Aorta (tissue), 5 donors: Measurements from ENCODE around the gene KLHL3. TPM values are rescaled to one million over a fixed set of nuclear protein-coding genes. Genes with fewer than 3 reads are reported as not detected.

Source experiments
- ATAC-seq: fragments of 200-7000 bp; cut with Tn5 transposase; one replicate; pipeline ENCODE4 v1.9.1; 2022; ENCODE audit warnings: moderate library complexity; ENCODE audit not compliant: low FRiP score
- DNase-seq, 2 donors: peaks; one replicate each; pipeline ENCODE4 v3.0.0-alpha.2; 2020
- H3K27ac ChIP-seq, 2 donors: one replicate each; pipeline ENCODE4 v1.5.1; 2013; ENCODE audit warnings: low read length in 2 of 2, mild to moderate bottlenecking in 2 of 2, moderate library complexity in 2 of 2, control low read depth in 1 of 2, inconsistent platforms in 1 of 2, low read depth in 1 of 2
- H3K27me3 ChIP-seq, 2 donors: one replicate each; pipeline ENCODE4 v1.6.1; 2013; ENCODE audit warnings: control low read depth in 1 of 2, low read length in 1 of 2, mild to moderate bottlenecking in 1 of 2, moderate library complexity in 1 of 2; ENCODE audit not compliant: insufficient read depth in 2 of 2, control insufficient read depth in 1 of 2
- H3K36me3 ChIP-seq, 2 donors: one replicate each; pipeline ENCODE4 v1.6.1; 2013; ENCODE audit warnings: control low read depth in 1 of 2, low read length in 1 of 2, mild to moderate bottlenecking in 1 of 2; ENCODE audit not compliant: insufficient read depth in 2 of 2, control insufficient read depth in 1 of 2
- H3K4me1 ChIP-seq, 2 donors: one replicate each; pipeline ENCODE4 v1.6.1; 2013; ENCODE audit warnings: low read length in 2 of 2, control low read depth in 1 of 2, mild to moderate bottlenecking in 1 of 2, moderate library complexity in 1 of 2; ENCODE audit not compliant: insufficient read depth in 2 of 2, control insufficient read depth in 1 of 2
- H3K4me3 ChIP-seq, 2 donors: one replicate each; pipeline ENCODE4 v1.5.1; 2013; ENCODE audit warnings: low read length in 2 of 2, control low read depth in 1 of 2, mild to moderate bottlenecking in 1 of 2
- H3K9me3 ChIP-seq: one replicate; pipeline ENCODE4 v1.6.1; 2013; ENCODE audit warnings: mild to moderate bottlenecking, low read length; ENCODE audit not compliant: control insufficient read depth
- WGBS, 2 donors: extraction: QIAGEN DNeasy Blood & Tissue Kit; methylation state at CpG; one replicate each; pipeline ENCODE4 v1.1.7; 2013; 5-methylcytosine and 5-hydroxymethylcytosine counted together
- intact Hi-C, 2 donors: fragments of 100-400 bp; cut with DNase I; formaldehyde crosslinking; loops; one replicate each; pipeline versions ENCODE4 v1.14.2 to v1.15.0; 2022
- polyA plus RNA-seq, 2 donors: library from polyadenylated mRNA; stranded (reverse); fragments of 200-250 nt; gene quantifications; one replicate each; pipeline ENCODE4 v1.2.3, GENCODE V29; 2013
- total RNA-seq, 2 donors: library from RNA; stranded (reverse); fragmentation: NEBNext Ultra II Directional; extraction: Animal tissue kit (Norgen Biotek cat#: 25700); gene quantifications; one replicate each; pipeline ENCODE4 v1.2.1, GENCODE V29; 2021
- donor health status: healthy with polysubstance abuse.
- donor health status: Bipolar disorder and iron deficiency.
- donor health status: DM: no; HTN: no; CAD: no.
- donor health status: DM: no; HTN: no; CAD: no.
- donor health status: DM: yes; HTN: yes; CAD: no.

KLHL3 gene
- total and polyA plus RNA-seq, 4 donors: 0.88 to 38.1 (median 11.9) TPM

DNA sequence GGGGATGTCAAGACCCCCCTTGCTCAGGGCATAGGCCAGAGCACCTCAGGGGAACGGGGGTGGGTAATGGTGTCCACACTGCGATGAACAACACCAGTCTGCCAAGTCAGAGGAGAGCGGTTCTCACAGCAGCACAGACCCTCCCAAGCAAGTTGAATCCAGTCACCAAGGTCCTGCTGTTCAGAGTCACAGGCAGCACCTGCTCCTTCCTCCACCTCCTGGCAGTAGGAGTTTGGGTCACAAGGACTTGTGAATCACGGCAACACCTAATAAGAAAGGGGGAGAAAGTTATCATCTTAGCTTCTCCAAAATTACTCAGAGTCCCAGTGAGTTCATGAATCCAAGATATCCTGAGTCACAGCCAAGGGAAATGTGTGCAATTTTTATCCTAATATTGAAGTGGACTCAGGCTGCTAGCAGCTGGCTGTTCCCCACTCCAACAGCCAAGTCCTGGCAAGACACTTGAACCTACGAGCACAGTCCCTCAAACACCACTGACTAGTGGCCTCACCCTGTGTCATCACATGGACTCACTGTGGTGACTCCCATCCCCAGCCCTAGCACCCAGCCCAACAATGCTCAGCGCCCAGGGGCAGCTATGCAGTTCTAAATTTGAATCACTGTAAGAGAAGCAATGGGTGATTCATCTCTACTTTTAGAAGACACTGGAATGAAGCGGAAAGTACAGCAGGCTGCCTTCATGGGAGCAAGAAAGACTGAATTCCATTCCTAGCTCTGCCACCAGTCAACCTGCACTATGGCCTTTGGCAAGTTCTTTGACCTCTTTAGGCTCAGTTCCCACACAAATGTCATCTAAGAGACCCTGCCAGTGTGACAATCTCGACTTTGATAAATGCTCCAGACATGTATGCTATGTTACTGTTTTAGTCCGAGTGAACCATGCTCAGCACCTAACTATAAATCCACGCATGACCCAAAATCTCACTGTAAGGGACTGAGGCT is 113.7 kb downstream of the KLHL3 start:
- Histone ChIP-seq H3K9me3 (no peaks in the 10 kb centered on the region), H3K27ac (peak overlapping the region; percentile 80 to 99), H3K27me3 (no peaks in the 10 kb centered on the region), H3K4me1 (peaks cover 5 to 15% of the 10 kb centered on the region in 2 donors), H3K4me3 (no peak overlapping the region), H3K36me3 (no peaks in the 10 kb centered on the region)
- ATAC-seq (peak; percentile 86), DNase-seq (peak; percentile 86 to 91)
- intact Hi-C loops: loop anchor here in 1 of 2 donors (10.0 kb wide), 1 partner anchor 203 kb away; no protein-coding TSS in a partner anchor
- 10 to 18% methylated on average over 10 of the region's 10 CpGs for WGBS, 2 donors

DNA sequence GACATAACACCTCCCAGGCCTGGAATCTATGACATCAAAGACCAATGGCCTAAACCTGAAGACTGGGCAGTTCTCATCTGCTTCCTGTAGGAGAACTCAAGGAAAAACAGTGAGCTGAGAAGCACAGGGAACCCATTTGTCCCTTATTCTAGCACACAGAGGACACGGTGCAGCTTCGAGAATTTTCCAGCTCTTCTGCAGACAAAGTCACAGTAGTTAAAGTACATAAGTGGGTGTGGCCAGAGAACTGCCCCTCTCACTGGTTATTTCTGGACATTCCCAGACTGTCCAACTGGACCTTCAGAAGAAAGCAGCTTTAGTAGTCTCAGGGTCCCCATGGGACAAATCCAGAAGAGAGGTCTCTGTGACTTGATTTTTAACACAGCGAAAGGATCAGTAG is 114.6 kb downstream of the KLHL3 start:
- Histone ChIP-seq H3K36me3 (no peaks in the 10 kb centered on the region), H3K9me3 (no peaks in the 10 kb centered on the region), H3K4me3 (no peak overlapping the region), H3K27me3 (no peaks in the 10 kb centered on the region), H3K27ac (peak overlapping the region; percentile 79 to 99), H3K4me1 (peaks cover 5 to 15% of the 10 kb centered on the region in 2 donors)
- intact Hi-C loops: loop anchor here in 1 of 2 donors (10.0 kb wide), 1 partner anchor 203 kb away; no protein-coding TSS in a partner anchor
- DNase-seq: no peak
- no peak for ATAC-seq
- WGBS, 2 donors: 32% methylated on average over 3 of the region's 3 CpGs

DNA sequence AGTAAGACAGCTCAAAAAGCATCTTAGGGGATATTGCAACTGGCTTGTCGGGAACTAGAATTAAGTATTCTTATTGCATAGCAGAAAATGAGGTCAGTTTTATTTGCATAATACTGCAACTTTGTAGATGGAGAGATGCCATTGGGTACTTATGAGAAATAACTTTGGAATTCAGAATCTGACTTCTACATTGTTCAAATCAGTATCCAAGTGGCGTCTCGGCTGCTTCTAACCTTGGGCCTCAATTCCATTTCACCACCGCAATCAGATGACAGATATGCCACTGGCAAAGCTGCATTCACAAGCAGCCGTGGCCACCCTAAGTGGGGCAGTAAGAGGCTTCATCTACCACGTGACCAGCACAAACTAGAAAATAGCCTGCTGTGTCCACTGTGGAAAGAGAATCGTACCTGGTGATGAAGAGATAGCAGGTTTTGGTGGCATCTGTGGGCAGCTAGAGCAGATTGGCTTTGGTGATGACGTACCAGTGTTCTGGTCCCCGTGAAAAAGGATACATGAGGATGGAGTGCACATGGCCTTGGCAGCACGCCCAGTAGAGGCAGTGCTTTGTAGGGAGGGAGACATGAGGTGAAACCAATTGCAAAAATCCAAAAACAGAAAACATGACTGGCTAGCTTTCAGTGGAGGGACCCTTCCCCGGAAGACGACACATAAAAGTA is 116.6 kb downstream of the KLHL3 start:
- ATAC-seq (peak; percentile 31), DNase-seq (peak; percentile 69 to 87)
- intact Hi-C loops: loop anchor here in 1 of 2 donors (10.0 kb wide), 1 partner anchor 305 kb away; no protein-coding TSS in a partner anchor

DNA sequence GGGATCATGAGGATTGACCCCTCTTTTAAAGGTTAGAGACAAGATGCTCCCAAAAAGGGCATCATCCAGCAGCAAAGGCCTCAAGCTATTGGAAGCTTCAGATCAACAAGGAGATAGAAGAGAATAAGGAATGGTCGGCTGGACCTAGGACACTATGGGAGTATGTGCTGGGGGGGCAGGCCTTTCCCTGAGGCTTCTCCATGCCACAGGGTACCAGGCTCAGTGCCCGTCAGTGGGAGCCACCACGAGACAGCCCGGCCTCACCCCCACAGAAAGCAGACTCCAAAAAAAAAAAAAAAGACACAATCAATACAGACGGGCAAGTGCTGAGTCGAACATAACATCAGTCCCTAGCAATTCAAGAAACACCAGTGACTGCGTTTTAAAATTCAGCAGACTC is 117.4 kb downstream of the KLHL3 start:
- Histone ChIP-seq H3K36me3 (no peaks in the 10 kb centered on the region), H3K4me3 (no peak overlapping the region), H3K9me3 (no peaks in the 10 kb centered on the region), H3K27me3 (no peaks in the 10 kb centered on the region), H3K4me1 (peaks cover 5 to 15% of the 10 kb centered on the region in 2 donors), H3K27ac (no peak overlapping the region)
- ATAC-seq (no peak), DNase-seq (no peak)
- intact Hi-C loops: loop anchor here in 1 of 2 donors (10.0 kb wide), 1 partner anchor 304 kb away; no protein-coding TSS in a partner anchor
- 83% methylated on average over 7 of the region's 7 CpGs for WGBS, 2 donors

More for the DNA sequence above, 116.6 kb downstream of the KLHL3 start:
- H3K9me3 ChIP-seq: no peaks in the 10 kb centered on the region
- 12 to 15% methylated on average over 12 of the region's 12 CpGs for WGBS, 2 donors
- peak overlapping the region; percentile 10 to 73 for H3K27ac ChIP-seq
- H3K27me3 ChIP-seq: no peaks in the 10 kb centered on the region
- H3K36me3 ChIP-seq: no peaks in the 10 kb centered on the region
- no peak overlapping the region for H3K4me3 ChIP-seq
- peaks cover 5 to 15% of the 10 kb centered on the region in 2 donors for H3K4me1 ChIP-seq

DNA sequence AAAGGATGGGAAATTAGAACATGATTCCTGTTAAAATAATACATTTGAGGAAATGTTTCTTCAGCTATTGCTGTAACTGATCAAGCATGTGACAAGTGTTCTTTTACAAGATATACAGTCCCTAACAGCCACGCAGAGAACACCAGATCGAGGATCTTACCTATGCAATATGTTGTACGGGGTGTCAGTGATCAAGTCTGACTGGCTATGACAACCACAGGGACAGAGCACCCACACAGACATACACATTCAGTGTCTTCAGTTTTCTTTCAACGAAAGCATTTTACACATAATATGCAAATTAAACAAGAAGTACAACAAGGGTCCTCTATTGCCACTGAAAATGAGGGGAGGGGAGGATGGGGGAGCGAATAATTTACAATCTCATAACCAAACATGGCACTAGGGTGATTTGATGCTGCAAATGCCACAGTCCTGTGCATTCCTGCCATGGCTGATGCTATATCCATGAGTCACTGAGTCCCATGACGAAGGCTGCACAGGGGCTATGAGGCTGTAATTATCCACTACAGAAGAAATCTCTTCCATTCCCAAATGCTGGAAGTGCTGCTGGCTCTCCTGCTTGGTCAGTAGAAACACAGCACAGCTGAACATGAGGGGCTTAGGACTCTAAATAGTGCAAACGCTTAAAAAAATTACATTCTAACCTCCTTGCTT is 118.2 kb downstream of the KLHL3 start:
- intact Hi-C loops: loop anchor here in 1 of 2 donors (10.0 kb wide), 1 partner anchor 303 kb away; no protein-coding TSS in a partner anchor
- no peak for DNase-seq
- Histone ChIP-seq H3K36me3 (no peaks in the 10 kb centered on the region), H3K4me3 (no peak overlapping the region), H3K27ac (no peak overlapping the region), H3K4me1 (peaks cover 5 to 15% of the 10 kb centered on the region in 2 donors), H3K9me3 (no peaks in the 10 kb centered on the region), H3K27me3 (no peaks in the 10 kb centered on the region)
- no peak for ATAC-seq
- 93 to 94% methylated on average over 7 of the region's 7 CpGs for WGBS, 2 donors

DNA sequence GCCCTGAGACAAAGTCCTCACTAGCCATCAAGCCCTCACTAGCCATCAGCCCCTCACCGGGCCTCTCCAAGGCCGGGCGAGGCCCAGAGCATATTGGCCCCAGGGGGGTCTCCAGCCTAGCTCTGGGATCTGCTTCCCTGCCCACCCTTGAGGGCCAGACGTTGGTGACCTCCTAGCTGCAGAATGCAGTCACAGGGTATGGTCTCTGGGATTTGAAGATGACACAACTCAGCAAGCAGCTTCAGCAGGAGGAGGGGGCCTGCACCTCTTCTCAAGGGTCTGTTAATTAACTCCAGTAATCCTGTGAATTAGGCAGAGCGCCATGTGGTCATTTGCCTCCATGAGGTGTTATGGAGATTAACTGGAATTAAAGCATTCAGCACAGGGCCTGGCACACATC is 119.8 kb downstream of the KLHL3 start:
- DNase-seq (no peak), ATAC-seq (no peak)
- 84 to 85% methylated on average over 5 of the region's 5 CpGs for WGBS, 2 donors
- peaks cover 5% of the 10 kb centered on the region in 2 donors for H3K4me1 ChIP-seq
- no peaks in the 10 kb centered on the region for H3K36me3 ChIP-seq
- H3K27me3 ChIP-seq: no peaks in the 10 kb centered on the region
- no peak overlapping the region for H3K4me3 ChIP-seq
- H3K9me3 ChIP-seq: no peaks in the 10 kb centered on the region
- H3K27ac ChIP-seq: no peak overlapping the region
- intact Hi-C loops: loop anchor here in 1 of 2 donors (10.0 kb wide), 1 partner anchor 301 kb away; no protein-coding TSS in a partner anchor

DNA sequence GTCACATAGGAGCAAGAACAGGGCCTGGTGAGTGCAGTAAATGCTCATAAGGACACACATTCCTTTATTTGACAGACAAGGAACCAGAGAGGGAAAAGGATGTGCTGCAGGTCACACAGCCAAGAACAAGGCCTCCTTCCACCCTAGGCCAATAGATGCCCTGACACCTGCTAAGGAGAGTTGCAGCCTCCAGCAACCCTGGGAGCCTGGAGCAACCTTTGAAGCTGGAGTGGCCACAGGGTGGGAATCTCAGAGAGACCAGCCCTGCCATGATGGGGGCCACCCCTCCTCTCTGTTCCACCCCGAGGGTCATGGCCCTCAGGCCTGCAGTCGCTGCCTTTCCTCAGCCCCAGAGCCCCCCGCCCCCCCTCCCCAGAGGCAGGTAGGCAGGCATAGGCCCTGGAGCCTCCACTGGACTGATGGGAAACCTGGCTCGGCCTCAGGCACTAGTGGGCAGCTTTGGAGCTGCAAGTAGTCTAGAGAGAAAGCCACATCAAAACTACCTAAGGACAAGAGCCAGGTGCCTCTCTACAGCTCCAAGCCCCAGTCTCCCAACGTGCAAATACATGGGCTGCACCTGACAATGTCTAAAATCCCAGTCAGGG is 120.6 kb downstream of the KLHL3 start:
- intact Hi-C loops: loop anchor here in 1 of 2 donors (10.0 kb wide), 1 partner anchor 300 kb away; no protein-coding TSS in a partner anchor
- 85 to 90% methylated on average over 5 of the region's 5 CpGs for WGBS, 2 donors
- Histone ChIP-seq H3K4me3 (no peak overlapping the region), H3K4me1 (peaks cover 0 to 5% of the 10 kb centered on the region in 2 donors), H3K36me3 (no peaks in the 10 kb centered on the region), H3K27me3 (no peaks in the 10 kb centered on the region), H3K27ac (no peak overlapping the region), H3K9me3 (no peaks in the 10 kb centered on the region)
- ATAC-seq (no peak), DNase-seq (no peak)
